Loucy (cell line): ENCODE results near the gene SCARB1.

Experiments used
- H2AFZ ChIP-seq: fragments of 200-600 bp; sonication (generic); 2 replicates; pipeline ENCODE4 v1.6.0; 2016; ENCODE audit warnings: antibody characterized with exemption, mild to moderate bottlenecking, low read length, moderate library complexity
- H3F3A ChIP-seq: fragments of 200-600 bp; 2 replicates; pipeline ENCODE4 v1.6.0; 2016; ENCODE audit warnings: antibody characterized with exemption, low read depth, mild to moderate bottlenecking
- H3K27me3 ChIP-seq: fragments of 200-600 bp; sonication (generic); 2 replicates; pipeline ENCODE4 v1.6.1; 2014; ENCODE audit warnings: low read length, mild to moderate bottlenecking; ENCODE audit not compliant: insufficient read depth, poor library complexity, severe bottlenecking
- H3K36me3 ChIP-seq: fragments of 200-600 bp; sonication (generic); 2 replicates; pipeline ENCODE4 v1.6.1; 2016; ENCODE audit warnings: low read length; ENCODE audit not compliant: insufficient read depth
- H3K4me1 ChIP-seq: fragments of 200-600 bp; sonication (generic); 2 replicates; pipeline ENCODE4 v1.5.1; 2014; ENCODE audit warnings: low read length, mild to moderate bottlenecking; ENCODE audit not compliant: insufficient read depth, poor library complexity, severe bottlenecking
- H3K4me2 ChIP-seq: fragments of 200-600 bp; sonication (generic); 2 replicates; pipeline ENCODE4 v1.6.0; 2014; ENCODE audit warnings: antibody characterized with exemption, low read length, low read depth, mild to moderate bottlenecking; ENCODE audit not compliant: poor library complexity, severe bottlenecking
- H3K4me3 ChIP-seq: fragments of 200-600 bp; sonication (generic); 2 replicates; pipeline ENCODE4 v1.5.1; 2014; ENCODE audit warnings: low read length, mild to moderate bottlenecking, mixed read lengths; ENCODE audit not compliant: poor library complexity, severe bottlenecking
- H3K79me2 ChIP-seq: fragments of 200-600 bp; sonication (generic); 2 replicates; pipeline ENCODE4 v1.6.1; 2014; ENCODE audit warnings: low read length; ENCODE audit not compliant: insufficient read depth
- H3K9ac ChIP-seq: fragments of 200-600 bp; sonication (generic); 2 replicates; pipeline ENCODE4 v1.6.0; 2014; ENCODE audit warnings: mild to moderate bottlenecking, low read depth, low read length, moderate library complexity; ENCODE audit not compliant: poor library complexity, severe bottlenecking
- H3K9me2 ChIP-seq: fragments of 200-600 bp; sonication (generic); replicated peaks from 2 replicates; pipeline ENCODE4 v1.6.1; 2016; ENCODE audit warnings: low read depth, low read length, mixed read lengths
- H3K9me3 ChIP-seq: fragments of 200-600 bp; sonication (generic); 2 replicates; pipeline ENCODE4 v1.6.1; 2014; ENCODE audit warnings: mild to moderate bottlenecking, antibody characterized with exemption, low read length, low read depth; ENCODE audit not compliant: insufficient read depth
- H4K20me1 ChIP-seq: fragments of 200-600 bp; sonication (generic); 2 replicates; pipeline ENCODE4 v1.6.0; 2014; ENCODE audit warnings: antibody characterized with exemption, low read length, mild to moderate bottlenecking; ENCODE audit not compliant: insufficient read depth, poor library complexity, severe bottlenecking
- EZH2phosphoT487 ChIP-seq: fragments of 200-600 bp; IDR thresholded peaks from 2 replicates; pipeline ENCODE4 v1.6.1; 2018; ENCODE audit warnings: antibody characterized with exemption, mild to moderate bottlenecking, moderate library complexity, borderline replicate concordance
- TF ChIP-seq, protein P1 (sequence below): fragments of 200-600 bp; sonication (generic); conservative IDR thresholded peaks from 2 replicates; pipeline ENCODE4 v1.5.1; 2014; ENCODE audit warnings: mild to moderate bottlenecking, antibody characterized with exemption, low read length

Gene SCARB1

GRCh38 chr12:124744273-124744640 is 119.4 kb downstream of the SCARB1 start:
- no peak for TF ChIP-seq EZH2phosphoT487
- TF ChIP-seq, protein P1, sequence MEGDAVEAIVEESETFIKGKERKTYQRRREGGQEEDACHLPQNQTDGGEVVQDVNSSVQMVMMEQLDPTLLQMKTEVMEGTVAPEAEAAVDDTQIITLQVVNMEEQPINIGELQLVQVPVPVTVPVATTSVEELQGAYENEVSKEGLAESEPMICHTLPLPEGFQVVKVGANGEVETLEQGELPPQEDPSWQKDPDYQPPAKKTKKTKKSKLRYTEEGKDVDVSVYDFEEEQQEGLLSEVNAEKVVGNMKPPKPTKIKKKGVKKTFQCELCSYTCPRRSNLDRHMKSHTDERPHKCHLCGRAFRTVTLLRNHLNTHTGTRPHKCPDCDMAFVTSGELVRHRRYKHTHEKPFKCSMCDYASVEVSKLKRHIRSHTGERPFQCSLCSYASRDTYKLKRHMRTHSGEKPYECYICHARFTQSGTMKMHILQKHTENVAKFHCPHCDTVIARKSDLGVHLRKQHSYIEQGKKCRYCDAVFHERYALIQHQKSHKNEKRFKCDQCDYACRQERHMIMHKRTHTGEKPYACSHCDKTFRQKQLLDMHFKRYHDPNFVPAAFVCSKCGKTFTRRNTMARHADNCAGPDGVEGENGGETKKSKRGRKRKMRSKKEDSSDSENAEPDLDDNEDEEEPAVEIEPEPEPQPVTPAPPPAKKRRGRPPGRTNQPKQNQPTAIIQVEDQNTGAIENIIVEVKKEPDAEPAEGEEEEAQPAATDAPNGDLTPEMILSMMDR: no peak
- H3K36me3 ChIP-seq: no peaks in the 10 kb centered on the region
- no peaks in the 10 kb centered on the region for H3K27me3 ChIP-seq
- H3F3A ChIP-seq: no peaks in the 10 kb centered on the region
- no peaks in the 10 kb centered on the region for H3K79me2 ChIP-seq
- H3K4me2 ChIP-seq: no peak overlapping the region
- no peaks in the 10 kb centered on the region for H3K9me3 ChIP-seq
- H3K9me2 ChIP-seq: no peaks in the 10 kb centered on the region
- H2AFZ ChIP-seq: no peak overlapping the region
- H3K4me1 ChIP-seq: no peaks in the 10 kb centered on the region
- no peaks in the 10 kb centered on the region for H4K20me1 ChIP-seq
- H3K9ac ChIP-seq: no peak overlapping the region
- no peak overlapping the region for H3K4me3 ChIP-seq

DNA sequence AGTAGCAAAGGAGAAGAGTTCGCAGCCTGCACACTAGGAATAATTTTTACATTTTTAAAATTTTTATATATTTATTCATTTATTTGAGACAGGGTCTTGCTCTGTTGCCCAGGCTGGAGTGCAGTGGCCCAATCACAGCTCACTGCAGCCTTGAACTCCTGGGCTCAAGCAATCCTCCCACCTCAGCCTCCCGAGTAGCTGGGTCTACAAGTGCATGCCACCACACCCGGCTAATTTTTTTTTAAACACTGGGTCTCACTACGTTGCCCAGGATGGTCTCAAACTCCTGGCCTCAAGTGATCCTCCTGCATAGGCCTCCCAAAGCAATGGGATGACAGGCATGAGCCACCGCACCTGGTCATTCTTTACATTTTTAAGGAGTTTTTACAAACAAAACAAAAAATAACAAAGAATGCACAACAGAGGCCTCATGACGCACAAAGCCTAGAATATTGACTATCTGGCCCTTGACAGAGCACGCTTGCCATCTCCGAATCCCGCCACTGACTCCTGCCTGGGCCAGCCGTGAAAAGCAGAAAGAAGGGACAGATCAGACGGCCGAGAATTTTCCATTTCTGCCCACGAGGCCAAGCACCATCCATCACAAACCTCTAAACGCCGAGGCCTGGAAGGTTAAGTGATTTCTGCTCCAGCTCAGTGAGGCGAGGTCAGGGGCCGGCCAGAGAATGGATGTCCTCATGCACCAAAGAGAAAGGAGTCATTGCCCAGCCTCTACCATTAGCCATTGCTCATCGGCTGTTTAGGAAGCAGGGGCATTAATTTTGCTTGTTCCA is 120.0 kb downstream of the SCARB1 start:
- no peak for TF ChIP-seq EZH2phosphoT487
- TF ChIP-seq, protein P1: no peak
- H3K9me2 ChIP-seq: no peaks in the 10 kb centered on the region
- H3K4me1 ChIP-seq: no peaks in the 10 kb centered on the region
- no peak overlapping the region for H3K4me2 ChIP-seq
- no peak overlapping the region for H3K4me3 ChIP-seq
- H3K36me3 ChIP-seq: no peaks in the 10 kb centered on the region
- H3F3A ChIP-seq: no peaks in the 10 kb centered on the region
- no peaks in the 10 kb centered on the region for H3K9me3 ChIP-seq
- H2AFZ ChIP-seq: no peak overlapping the region
- no peaks in the 10 kb centered on the region for H3K27me3 ChIP-seq
- H3K9ac ChIP-seq: no peak overlapping the region
- H4K20me1 ChIP-seq: no peaks in the 10 kb centered on the region
- H3K79me2 ChIP-seq: no peaks in the 10 kb centered on the region

- no peak overlapping the region for H3K4me3 ChIP-seq
- no peaks in the 10 kb centered on the region for H3K4me1 ChIP-seq
- H3K79me2 ChIP-seq: no peaks in the 10 kb centered on the region
- no peaks in the 10 kb centered on the region for H3K36me3 ChIP-seq
- no peak overlapping the region for H2AFZ ChIP-seq
- H3K27me3 ChIP-seq: no peaks in the 10 kb centered on the region
- no peaks in the 10 kb centered on the region for H3F3A ChIP-seq
- no peaks in the 10 kb centered on the region for H4K20me1 ChIP-seq
- no peaks in the 10 kb centered on the region for H3K9me3 ChIP-seq
- TF ChIP-seq, protein P1: no peak
- TF ChIP-seq EZH2phosphoT487: no peak
- no peaks in the 10 kb centered on the region for H3K9me2 ChIP-seq
- H3K4me2 ChIP-seq: no peak overlapping the region
- no peak overlapping the region for H3K9ac ChIP-seq
Observed at GRCh38 chr12:124742678-124743077, 121.0 kb downstream of the SCARB1 start.
